ENCODE data around the gene GRIA2.
"Not testable (repeated sequence)": the region's sequence is repeated elsewhere in the genome, so short reads cannot be mapped to it uniquely, and the experiment has no call there.

- TF ChIP-seq CTCF (IDR thresholded peaks at IDR 0.05; ENCODE audit: low read length); EZH2phosphoT487 (IDR thresholded peaks at IDR 0.05; ENCODE audit: low read length); EZH2 (optimal IDR thresholded peaks at IDR 0.05; ENCODE audit: low read depth, low read length): not testable (repeated sequence)
Observed at GRCh38 chr4:157180268-157180667, 40.3 kb upstream of the GRIA2 start.

Data from MM.1S (cell line).